GM21576 (cell line): ENCODE results near the gene NKX1-1.
"Not testable (repeated sequence)": the region's sequence is repeated elsewhere in the genome, so short reads cannot be mapped to it uniquely, and the experiment has no call there.

Experiments used
- ATAC-seq: cut with Tn5 transposase; IDR thresholded peaks from one replicate; pipeline ENCODE4 v1.9.1; 2021; ENCODE audit warnings: mild to moderate bottlenecking, moderate library complexity; ENCODE audit not compliant: unreplicated experiment

Gene NKX1-1

GRCh38 chr4:1375051-1375721, 31.1 kb downstream of the NKX1-1 start:
- ATAC-seq, result no peak

- ATAC-seq, result no peak
Observed at GRCh38 chr4:1374706-1375045, 31.6 kb downstream of the NKX1-1 start.

DNA sequence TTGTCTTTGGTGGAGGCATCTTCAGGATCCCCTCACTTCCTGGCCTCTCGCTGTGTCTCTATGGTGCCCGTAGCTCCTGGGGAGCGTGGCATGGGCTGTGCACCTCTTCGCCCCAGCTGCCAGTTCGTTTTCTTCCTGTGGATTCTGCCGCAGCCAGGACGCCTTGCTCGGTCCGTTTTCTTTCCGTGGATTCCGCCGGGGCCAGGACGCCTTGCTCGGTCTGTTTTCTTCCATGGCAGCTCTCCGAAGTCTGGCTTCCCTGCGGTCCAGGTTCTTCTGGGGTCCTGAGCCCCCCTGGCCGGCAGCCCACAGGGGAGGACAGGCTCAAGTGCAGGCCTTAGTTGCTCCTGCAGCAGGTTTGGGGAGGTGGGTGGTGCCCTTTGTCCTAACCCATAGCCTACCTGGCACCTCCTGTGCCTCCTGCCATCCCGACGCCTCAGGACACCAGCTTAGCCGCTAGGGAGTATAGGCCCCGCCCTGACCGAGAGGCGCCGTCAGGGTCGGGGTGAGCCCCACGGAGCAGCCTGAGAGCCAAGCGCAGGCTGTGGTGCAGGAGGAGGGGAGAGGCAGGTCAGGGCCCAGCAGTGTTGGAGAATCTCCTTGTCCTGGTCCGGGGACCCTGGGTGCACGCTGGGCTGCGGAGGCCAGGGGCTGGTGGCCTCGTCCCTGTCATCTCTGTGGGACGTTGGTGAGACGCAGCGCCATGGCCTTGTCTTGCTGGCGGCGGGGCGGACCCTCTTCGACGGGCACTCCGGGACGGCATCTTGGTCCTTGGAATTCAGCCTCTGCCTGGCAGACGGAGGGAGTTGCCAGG, 32.1 kb downstream of the NKX1-1 start:
- no peak for ATAC-seq

GRCh38 chr4:1372576-1372975, 33.7 kb downstream of the NKX1-1 start:
- not testable (repeated sequence) for ATAC-seq

DNA sequence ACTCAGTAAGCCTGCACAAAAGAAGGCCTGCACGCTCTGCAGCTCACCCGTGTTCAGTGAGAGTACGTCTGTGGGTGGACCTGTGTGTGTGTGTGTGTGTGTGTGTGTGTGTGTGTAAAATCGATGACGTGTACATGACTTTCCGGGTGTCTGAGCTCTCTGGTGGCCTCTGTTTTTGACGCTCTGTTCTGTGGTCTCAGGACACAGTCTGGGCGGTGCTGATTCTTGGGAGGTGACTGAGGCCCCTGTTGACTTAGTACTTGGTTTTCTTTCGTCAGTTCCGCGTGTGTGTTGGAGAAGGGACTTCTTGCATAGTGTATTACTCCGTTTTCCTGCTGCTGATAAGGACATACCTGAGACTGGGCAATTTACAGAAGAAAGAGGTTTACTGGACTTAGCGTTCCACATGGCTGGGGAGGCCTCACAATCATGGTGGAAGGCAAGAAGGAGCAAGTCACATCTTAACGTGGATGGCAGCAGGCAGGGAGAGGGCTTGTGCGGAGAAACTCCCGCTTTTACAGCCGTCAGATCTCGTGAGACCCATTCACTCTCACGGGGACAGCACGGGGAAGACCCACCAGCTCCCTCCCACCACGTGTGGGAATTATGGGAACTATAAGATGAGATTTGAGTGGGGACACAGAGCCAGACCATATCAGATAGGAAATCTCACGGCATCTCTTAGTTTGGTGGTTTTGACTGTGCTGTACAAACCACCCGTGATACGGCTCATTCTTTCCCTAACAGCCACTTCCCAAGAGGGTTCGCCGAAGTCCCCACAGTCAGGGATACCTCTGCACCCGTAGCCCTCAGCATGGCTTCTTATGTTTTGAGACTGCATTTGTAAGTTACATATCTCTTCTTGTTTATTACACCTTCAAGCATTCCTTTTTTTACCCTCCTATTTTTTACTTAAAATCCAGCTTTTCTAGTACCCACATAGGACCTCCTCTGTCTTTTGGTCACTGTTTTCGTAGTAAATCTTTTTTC, 34.8 kb downstream of the NKX1-1 start:
- no peak for ATAC-seq

GRCh38 chr4:1370321-1371124, 35.7 kb downstream of the NKX1-1 start:
- no peak for ATAC-seq

DNA sequence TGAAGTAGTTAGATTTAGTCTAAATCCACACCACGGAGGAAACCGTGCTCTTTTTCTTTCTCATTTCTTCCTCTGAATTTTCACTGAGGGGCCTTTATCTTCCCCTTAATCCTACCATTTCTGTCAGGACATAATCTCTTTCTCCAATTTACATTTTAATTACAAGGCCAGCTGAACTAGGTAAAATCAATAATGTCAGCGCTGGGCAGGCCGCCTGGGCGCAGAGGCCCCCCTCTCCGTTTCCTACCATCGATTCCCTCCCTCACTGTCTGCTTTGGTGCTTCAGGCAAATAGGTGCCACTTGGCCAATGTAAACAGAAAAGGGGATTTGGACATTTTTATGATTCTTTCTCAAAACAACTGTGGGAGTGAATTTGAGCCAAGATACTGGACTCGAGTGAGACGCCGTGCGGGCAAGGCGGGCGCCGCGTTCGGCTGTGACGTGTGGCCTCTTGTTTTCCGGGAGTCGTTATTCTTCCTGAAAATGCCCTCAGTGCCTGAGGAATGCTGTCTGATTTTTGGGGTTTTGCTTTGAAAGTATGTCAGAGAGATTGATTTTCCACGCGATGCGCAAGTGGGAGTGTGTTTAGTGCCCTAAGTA, 36.7 kb downstream of the NKX1-1 start:
- no peak for ATAC-seq

DNA sequence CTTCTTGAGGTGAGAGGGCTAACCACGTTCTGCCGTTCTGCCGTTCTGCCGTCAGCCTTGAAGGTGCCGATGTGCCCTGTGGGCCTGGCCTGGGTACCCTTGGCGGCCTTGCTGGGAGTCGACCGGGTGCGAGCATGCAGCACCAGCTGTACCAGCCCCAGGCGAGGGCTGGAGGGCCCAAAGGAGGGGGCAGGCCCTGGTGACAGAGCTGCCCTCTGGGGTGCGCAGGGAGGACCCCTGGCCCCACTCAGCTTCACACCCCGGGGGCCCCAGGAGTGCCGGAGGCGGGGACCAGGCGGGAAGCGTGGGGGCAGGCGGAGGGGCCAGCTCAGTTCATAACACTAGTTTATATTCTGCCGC, 37.2 kb downstream of the NKX1-1 start:
- ATAC-seq, result no peak

DNA sequence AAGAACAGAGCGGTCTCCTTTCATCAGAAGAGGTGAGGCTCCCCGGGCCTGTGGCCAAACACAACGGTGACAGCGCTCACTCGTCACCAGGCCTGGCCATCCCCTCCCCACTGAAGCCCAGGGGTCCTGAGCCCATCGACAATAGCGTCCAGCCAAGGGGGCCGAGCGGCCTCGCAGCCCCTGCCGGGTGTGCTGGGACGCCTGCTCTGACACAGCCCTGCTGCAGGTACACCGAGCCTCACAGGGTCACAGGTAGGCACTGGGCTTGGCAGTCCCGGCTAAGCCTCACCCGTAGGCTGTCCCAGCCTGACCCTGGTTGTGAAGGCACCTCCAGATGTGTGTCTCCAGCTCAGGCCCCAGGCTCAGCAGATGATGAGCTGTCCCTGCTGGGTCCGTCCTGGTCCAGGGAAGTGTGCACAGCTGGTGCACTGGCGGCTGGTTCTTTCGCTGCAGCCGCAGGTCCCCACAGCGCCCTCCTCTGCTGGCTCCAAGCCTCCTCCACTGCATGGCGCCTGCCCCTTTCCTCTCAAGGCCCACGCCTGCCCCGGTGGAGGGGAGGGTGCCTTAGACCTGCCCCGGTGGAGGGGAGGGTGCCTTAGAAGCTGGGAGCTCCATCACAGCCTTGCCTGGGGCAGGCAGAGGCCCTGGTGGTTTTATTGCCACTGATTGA, 37.7 kb downstream of the NKX1-1 start:
- ATAC-seq, result no peak

DNA sequence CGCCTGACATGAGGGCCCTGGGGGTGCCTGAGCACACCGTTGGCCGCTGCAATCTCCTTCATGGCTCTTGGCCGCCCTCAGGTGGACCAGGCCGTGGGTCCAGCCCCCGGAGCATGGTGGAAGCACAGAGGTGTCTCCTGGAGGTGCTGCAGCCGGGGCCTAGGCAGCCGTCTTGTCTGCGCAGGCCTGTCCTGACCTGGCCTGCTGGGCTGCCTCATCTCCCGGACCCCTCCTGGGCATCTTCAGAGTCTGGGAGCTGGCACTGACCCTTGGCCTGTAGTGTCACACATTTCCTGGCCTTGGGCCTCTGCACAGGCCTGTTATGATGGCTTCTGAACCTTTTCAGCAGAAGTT, 38.3 kb downstream of the NKX1-1 start:
- ATAC-seq, result no peak

GRCh38 chr4:1367230-1367935, 38.9 kb downstream of the NKX1-1 start:
- no peak for ATAC-seq

DNA sequence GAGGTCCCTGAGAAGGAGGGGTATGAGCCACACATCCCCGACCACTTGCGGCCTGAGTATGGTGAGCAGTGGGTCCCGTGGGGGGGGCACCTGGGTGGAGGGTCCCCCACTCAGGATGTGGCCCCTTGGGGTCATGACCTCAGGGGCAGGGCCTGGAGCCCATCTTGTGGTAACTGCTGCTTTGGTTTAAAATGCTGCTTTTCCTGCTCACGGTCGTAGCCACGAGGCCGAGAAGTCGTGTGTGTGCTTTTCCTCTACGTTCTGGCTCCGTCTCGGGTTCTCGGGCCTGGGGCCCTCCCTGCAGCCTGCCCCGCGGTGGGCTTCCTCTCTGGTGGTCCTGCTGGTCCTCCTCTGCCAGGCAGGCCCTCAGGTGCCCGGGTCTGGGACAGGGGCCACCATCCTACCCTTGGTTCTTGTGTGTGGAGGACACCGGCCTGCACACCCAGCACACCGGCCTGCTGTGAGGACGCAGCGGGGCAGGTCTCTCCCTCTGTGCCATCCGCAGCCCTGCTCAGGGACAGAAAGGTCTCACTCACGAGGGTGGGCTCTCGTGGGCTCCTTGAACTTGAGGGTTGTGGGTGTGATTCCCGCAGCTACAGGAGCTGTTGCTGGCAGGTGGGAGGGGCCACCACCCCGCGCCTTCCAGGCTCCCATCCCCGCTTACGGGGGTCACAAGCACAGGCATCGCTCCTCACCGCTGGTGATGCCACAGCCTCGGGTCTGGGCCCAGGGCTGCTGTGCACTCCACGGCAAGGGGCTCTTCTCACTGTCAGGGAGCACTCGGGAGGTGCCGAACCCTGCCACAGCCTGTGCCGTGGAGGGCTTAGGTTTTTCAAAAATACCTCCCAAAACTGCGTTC, 39.6 kb downstream of the NKX1-1 start:
- no peak for ATAC-seq

- ATAC-seq, result no peak
Observed at GRCh38 chr4:1365271-1366178, 40.7 kb downstream of the NKX1-1 start.

GRCh38 chr4:1364748-1365147, 41.5 kb downstream of the NKX1-1 start:
- ATAC-seq, result no peak

DNA sequence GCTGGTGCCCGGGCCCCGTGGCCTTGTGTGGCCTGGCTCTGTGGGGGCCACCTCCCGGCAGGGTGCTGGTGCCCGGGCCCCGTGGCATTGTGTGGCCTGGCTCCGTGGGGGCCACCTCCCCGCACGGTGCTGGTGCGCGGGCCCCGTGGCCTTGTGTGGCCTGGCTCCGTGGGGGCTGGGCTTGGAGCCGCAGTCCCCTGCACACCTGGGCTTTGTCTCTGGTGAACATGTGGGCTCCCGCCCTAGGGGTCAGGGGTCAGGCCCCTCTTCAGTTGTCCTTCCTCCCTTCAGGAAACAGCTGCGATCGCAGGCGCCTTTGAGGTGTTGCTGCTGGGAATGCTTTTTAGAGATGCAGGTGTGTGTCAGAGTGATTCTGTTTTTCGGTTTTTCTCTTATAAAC, 42.0 kb downstream of the NKX1-1 start:
- ATAC-seq, result no peak

- no peak for ATAC-seq
Observed at GRCh38 chr4:1363513-1363912, 42.7 kb downstream of the NKX1-1 start.

- ATAC-seq, result no peak
Observed at GRCh38 chr4:1362521-1362920, 43.7 kb downstream of the NKX1-1 start.
